PC-3 (cell line): Measurements from ENCODE around the gene GPR156. TPM values are rescaled to one million over a fixed set of nuclear protein-coding genes. Genes with fewer than 3 reads are reported as not detected.

Experiments
- ATAC-seq: fragments of 200-7000 bp; cut with Tn5 transposase; 2 replicates; pipeline ENCODE4 v1.9.1; 2020; ENCODE audit warnings: mild to moderate bottlenecking, moderate library complexity
- BruUV-seq: library from RNA; stranded (reverse); fragments of 400-500 nt; replicated peaks from 2 replicates; lab custom pipeline; 2021; lab: Mats Ljungman, UMichigan
- CTCF ChIA-PET: fragments of 300-600 bp; sonication (Branson Sonifier 250); formaldehyde crosslinking; loops from one replicate; lab custom pipeline; 2022; ENCODE audit warnings: antibody characterized with exemption; lab: Charles Lee
- POLR2A ChIA-PET: fragments of 300-600 bp; sonication (Branson Sonifier 250); formaldehyde crosslinking; loops from one replicate; lab custom pipeline; 2022; ENCODE audit warnings: antibody characterized with exemption; ENCODE audit not compliant: unreplicated experiment; lab: Charles Lee
- DNase-seq: peaks from one replicate; pipeline ENCODE4 v3.0.0-alpha.2; 2015
- H2AFZ ChIP-seq: fragments of 300-600 bp; sonication (generic); 2 replicates; pipeline ENCODE4 v1.6.0; 2016; ENCODE audit warnings: antibody characterized with exemption, low read length
- H3F3A ChIP-seq: fragments of 300-600 bp; sonication (generic); one replicate; pipeline ENCODE4 v1.6.0; 2017; ENCODE audit warnings: antibody characterized with exemption, low read length, control low read depth, mild to moderate bottlenecking; ENCODE audit not compliant: unreplicated experiment
- H3K27ac ChIP-seq: fragments of 300-600 bp; sonication (generic); 2 replicates; pipeline ENCODE4 v1.5.1; 2016; ENCODE audit warnings: mild to moderate bottlenecking, low read length
- H3K27me3 ChIP-seq: fragments of 300-600 bp; sonication (generic); 2 replicates; pipeline ENCODE4 v1.6.1; 2016; ENCODE audit warnings: low read length, mixed read lengths
- H3K36me3 ChIP-seq: fragments of 300-600 bp; sonication (generic); 2 replicates; pipeline ENCODE4 v1.6.1; 2016; ENCODE audit warnings: low read depth, mixed run types, low read length, mixed read lengths
- H3K4me1 ChIP-seq: fragments of 300-600 bp; sonication (generic); 2 replicates; pipeline ENCODE4 v1.5.1; 2016; ENCODE audit warnings: low read length; ENCODE audit not compliant: insufficient read depth
- H3K4me2 ChIP-seq: fragments of 300-600 bp; sonication (generic); 2 replicates; pipeline ENCODE4 v1.6.0; 2016; ENCODE audit warnings: low read length
- H3K4me3 ChIP-seq: fragments of 300-600 bp; sonication (generic); 2 replicates; pipeline ENCODE4 v1.5.1; 2016; ENCODE audit warnings: mild to moderate bottlenecking, low read length, mixed read lengths
- H3K79me2 ChIP-seq: fragments of 300-600 bp; sonication (generic); 2 replicates; pipeline ENCODE4 v1.6.1; 2017; ENCODE audit warnings: low read length, mixed read lengths
- H3K9ac ChIP-seq: fragments of 300-600 bp; sonication (generic); 2 replicates; pipeline ENCODE4 v1.6.0; 2016; ENCODE audit warnings: mild to moderate bottlenecking, low read length
- H3K9me2 ChIP-seq: fragments of 300-600 bp; sonication (generic); replicated peaks from 2 replicates; pipeline ENCODE4 v1.6.1; 2016; ENCODE audit warnings: mixed run types, low read length, mixed read lengths
- H3K9me3 ChIP-seq: fragments of 300-600 bp; sonication (generic); 2 replicates; pipeline ENCODE4 v1.6.1; 2016; ENCODE audit warnings: low read length, mixed read lengths
- H4K20me1 ChIP-seq: fragments of 300-600 bp; sonication (generic); 2 replicates; pipeline ENCODE4 v1.6.1; 2016; ENCODE audit warnings: low read length, mixed read lengths
- CTCF ChIP-seq: fragments of 300-600 bp; sonication (generic); conservative IDR thresholded peaks from 2 replicates; pipeline ENCODE4 v1.5.1; 2017; ENCODE audit warnings: antibody characterized with exemption, low read depth, mild to moderate bottlenecking, low read length
- EZH2 ChIP-seq: fragments of 300-600 bp; sonication (generic); IDR thresholded peaks from one replicate; pipeline ENCODE4 v1.6.1; 2017; ENCODE audit warnings: antibody characterized with exemption, mild to moderate bottlenecking, low read length; ENCODE audit not compliant: unreplicated experiment
- EZH2phosphoT487 ChIP-seq: fragments of 300-600 bp; sonication (generic); IDR thresholded peaks from 2 replicates; pipeline ENCODE4 v1.6.1; 2018; ENCODE audit warnings: mild to moderate bottlenecking, antibody characterized with exemption, low read length, borderline replicate concordance
- intact Hi-C: fragments of 100-400 bp; cut with micrococcal nuclease; formaldehyde crosslinking; loops from 2 replicates; pipeline ENCODE4 v1.9.0; 2023
- total RNA-seq: library from RNA; depleted of rRNA; stranded (reverse); fragments of >200 nt; gene quantifications from 2 replicates; pipeline ENCODE4 v1.2.3, GENCODE V29; 2014

GPR156 gene
- total RNA-seq, 1 experiment from 2014 or later, result 5.1 TPM

GRCh38 chr3:120140098-120140742 lies 144.8 kb downstream of the GPR156 start:
- Histone ChIP-seq H3K27ac (no peak overlapping the region), H4K20me1 (no peaks in the 10 kb centered on the region), H3K9me2 (no peaks in the 10 kb centered on the region), H3K9me3 (no peaks in the 10 kb centered on the region), H2AFZ (no peak overlapping the region), H3K4me1 (peaks cover 24% of the 10 kb centered on the region), H3F3A (no peaks in the 10 kb centered on the region), H3K36me3 (no peaks in the 10 kb centered on the region), H3K79me2 (no peaks in the 10 kb centered on the region), H3K9ac (no peak overlapping the region), H3K4me3 (no peak overlapping the region), H3K27me3 (no peaks in the 10 kb centered on the region), H3K4me2 (no peak overlapping the region)
- POLR2A ChIA-PET, result no interaction called here
- CTCF ChIA-PET, result no interaction called here
- no peak for ATAC-seq
- TF ChIP-seq EZH2phosphoT487, result no peak
- no peak for TF ChIP-seq CTCF
- no peak for TF ChIP-seq EZH2
- no peak for DNase-seq
- intact Hi-C loops, result no loop called here
- BruUV-seq, result no TSS peak

GRCh38 chr3:120139140-120139539 lies 145.9 kb downstream of the GPR156 start:
- intact Hi-C loops, result no loop called here
- Histone ChIP-seq H4K20me1 (no peaks in the 10 kb centered on the region), H3K27ac (no peak overlapping the region), H3K79me2 (no peaks in the 10 kb centered on the region), H2AFZ (no peak overlapping the region), H3K27me3 (no peaks in the 10 kb centered on the region), H3F3A (no peaks in the 10 kb centered on the region), H3K4me3 (no peak overlapping the region), H3K9me2 (no peaks in the 10 kb centered on the region), H3K9me3 (no peaks in the 10 kb centered on the region), H3K9ac (no peak overlapping the region), H3K4me1 (peaks cover 18% of the 10 kb centered on the region), H3K36me3 (no peaks in the 10 kb centered on the region), H3K4me2 (no peak overlapping the region)
- ChIA-PET CTCF (no interaction called here), POLR2A (no interaction called here)
- BruUV-seq, result no TSS peak
- DNase-seq (no peak), ATAC-seq (no peak)
- no peak for TF ChIP-seq CTCF
- no peak for TF ChIP-seq EZH2
- no peak for TF ChIP-seq EZH2phosphoT487

GRCh38 chr3:120137548-120137947 lies 147.5 kb downstream of the GPR156 start:
- H3K4me2 ChIP-seq, result no peak overlapping the region
- no TSS peak for BruUV-seq
- no peaks in the 10 kb centered on the region for H3K9me3 ChIP-seq
- H3K27me3 ChIP-seq, result no peaks in the 10 kb centered on the region
- no peak for DNase-seq
- ChIA-PET POLR2A (no interaction called here), CTCF (no interaction called here)
- H3F3A ChIP-seq, result no peaks in the 10 kb centered on the region
- peaks cover 13% of the 10 kb centered on the region for H3K4me1 ChIP-seq
- H3K36me3 ChIP-seq, result no peaks in the 10 kb centered on the region
- no peak overlapping the region for H3K27ac ChIP-seq
- peak; percentile 50; the same call in 1 of the 2 replicates for ATAC-seq
- no peaks in the 10 kb centered on the region for H3K79me2 ChIP-seq
- no peak overlapping the region for H2AFZ ChIP-seq
- H3K9ac ChIP-seq, result no peak overlapping the region
- no peaks in the 10 kb centered on the region for H4K20me1 ChIP-seq
- TF ChIP-seq CTCF (peak; percentile 32; the same call in 1 of the 2 replicates), EZH2phosphoT487 (no peak)
- intact Hi-C loops, result no loop called here
- H3K9me2 ChIP-seq, result no peaks in the 10 kb centered on the region
- H3K4me3 ChIP-seq, result no peak overlapping the region
